B cell (primary cell): Measurements from ENCODE around the gene CDC42BPG. TPM values are rescaled to one million over a fixed set of nuclear protein-coding genes. Genes with fewer than 3 reads are reported as not detected.
"Not testable (repeated sequence)": the region's sequence is repeated elsewhere in the genome, so short reads cannot be mapped to it uniquely, and the experiment has no call there.

Source experiments
- ATAC-seq: fragments of 200-7000 bp; cut with Tn5 transposase; one replicate; pipeline ENCODE4 v1.10.0; 2021; ENCODE audit warnings: low read depth, mild to moderate bottlenecking, moderate number of reproducible peaks, moderate library complexity
- CTCF ChIA-PET: fragments of 350-600 bp; sonication (Branson Sonifier 250); formaldehyde crosslinking; loops from one replicate; lab custom pipeline; 2021; ENCODE audit warnings: antibody characterized with exemption, inconsistent platforms; lab: Charles Lee
- POLR2A ChIA-PET: fragments of 350-600 bp; sonication (Branson Sonifier 250); formaldehyde crosslinking; loops from one replicate; lab custom pipeline; 2021; ENCODE audit warnings: antibody characterized with exemption; lab: Charles Lee
- DNase-seq: peaks from one replicate; pipeline ENCODE4 v3.0.0; 2013
- H2AFZ ChIP-seq: 2 replicates; pipeline ENCODE4 v1.6.1; 2012; ENCODE audit warnings: mild to moderate bottlenecking, low read depth, low read length; ENCODE audit not compliant: insufficient read depth, poor library complexity, severe bottlenecking
- H3K27ac ChIP-seq, 2 donors: 1 replicate in 1 of 2; 2 replicates in 1 of 2; pipeline ENCODE4 v1.5.1; 2012 to 2013; ENCODE audit warnings: low read length in 2 of 2, mild to moderate bottlenecking in 2 of 2, moderate library complexity in 1 of 2
- H3K27me3 ChIP-seq, 4 experiments: fragments of 200-600 bp in 1 of 4; sonication (generic) in 1 of 4; replicated peaks in 1 of 4; 1 replicate in 2 of 4; 2 replicates in 2 of 4; pipeline versions ENCODE4 v1.6.1 to v1.7.0; 2013 to 2016; ENCODE audit warnings: low read length in 3 of 4, mild to moderate bottlenecking in 2 of 4, mixed read lengths in 1 of 4, moderate library complexity in 1 of 4; ENCODE audit not compliant: insufficient read depth in 4 of 4, control insufficient read depth in 3 of 4; ENCODE audit errors: control extremely low read depth in 1 of 4
- H3K36me3 ChIP-seq, 2 experiments: replicated peaks in 1 of 2; 1 replicate in 1 of 2; 2 replicates in 1 of 2; pipeline versions ENCODE4 v1.6.1 to v1.7.1; 2013; ENCODE audit warnings: low read length in 1 of 2; ENCODE audit not compliant: insufficient read depth in 2 of 2, control insufficient read depth in 1 of 2; ENCODE audit errors: control extremely low read depth in 1 of 2, extremely low read depth in 1 of 2
- H3K4me1 ChIP-seq, 2 donors: fragments of 200-600 bp in 1 of 2; sonication (generic) in 1 of 2; 1 replicate in 1 of 2; 2 replicates in 1 of 2; pipeline versions ENCODE4 v1.5.1 to v1.6.1; 2013 to 2017; ENCODE audit warnings: low read length in 2 of 2; ENCODE audit not compliant: control insufficient read depth in 2 of 2, insufficient read depth in 2 of 2
- H3K4me2 ChIP-seq: replicated peaks from 2 replicates; pipeline ENCODE3; 2012; ENCODE audit warnings: mild to moderate bottlenecking, low read depth, low read length; ENCODE audit not compliant: poor library complexity, severe bottlenecking
- H3K4me3 ChIP-seq, 5 experiments: fragments of 200-600 bp in 1 of 5; sonication (generic) in 1 of 5; 1 replicate in 3 of 5; 2 replicates in 2 of 5; pipeline versions ENCODE4 v1.5.1 to v1.7.0; 2011 to 2016; ENCODE audit warnings: low read length in 4 of 5, mild to moderate bottlenecking in 4 of 5, low read depth in 2 of 5, control low read depth in 1 of 5, moderate library complexity in 1 of 5; ENCODE audit not compliant: insufficient read depth in 1 of 5; ENCODE audit errors: control extremely low read depth in 1 of 5, extremely low read depth in 1 of 5
- H3K79me2 ChIP-seq: fragments of 200-600 bp; sonication (generic); one replicate; pipeline ENCODE4 v1.6.0; 2016; ENCODE audit warnings: low read length; ENCODE audit not compliant: control insufficient read depth, insufficient read depth
- H3K9ac ChIP-seq: fragments of 200-600 bp; sonication (generic); 2 replicates; pipeline ENCODE4 v1.6.1; 2017; ENCODE audit warnings: mild to moderate bottlenecking, low read length, moderate library complexity
- H3K9me3 ChIP-seq, 3 donors: one replicate each; pipeline versions ENCODE4 v1.6.1 to v1.7.1; 2013; ENCODE audit warnings: low read length in 2 of 3; ENCODE audit not compliant: control insufficient read depth in 2 of 3, insufficient read depth in 1 of 3; ENCODE audit errors: control extremely low read depth in 1 of 3
- H4K20me1 ChIP-seq: 2 replicates; pipeline ENCODE4 v1.6.0; 2012; ENCODE audit warnings: mild to moderate bottlenecking, low read length; ENCODE audit not compliant: insufficient read depth, control insufficient read depth, poor library complexity, severe bottlenecking
- H3K27ac Mint-ChIP-seq: one replicate; pipeline ENCODE4 v1.8.0; 2021; ENCODE audit warnings: mixed read lengths
- H3K27me3 Mint-ChIP-seq: one replicate; pipeline ENCODE4 v1.8.0; 2021; ENCODE audit warnings: mixed read lengths
- H3K4me1 Mint-ChIP-seq: one replicate; pipeline ENCODE4 v1.8.0; 2021; ENCODE audit warnings: mixed read lengths
- H3K4me3 Mint-ChIP-seq: one replicate; pipeline ENCODE4 v1.8.0; 2021; ENCODE audit warnings: mixed read lengths
- H3K9me3 Mint-ChIP-seq: one replicate; pipeline ENCODE4 v1.8.0; 2022; ENCODE audit warnings: mixed read lengths; ENCODE audit not compliant: insufficient read depth
- CTCF ChIP-seq: fragments of 200-600 bp; IDR thresholded peaks from one replicate; pipeline ENCODE4 v1.8.0; 2022; ENCODE audit warnings: antibody characterized with exemption, mild to moderate bottlenecking
- EZH2 ChIP-seq: IDR thresholded peaks from 2 replicates; pipeline ENCODE4 v1.6.1; 2012; ENCODE audit warnings: borderline replicate concordance, low read depth, mild to moderate bottlenecking, moderate library complexity, low read length; ENCODE audit not compliant: insufficient read depth, poor library complexity, severe bottlenecking
- WGBS: methylation state at CpG from one replicate; pipeline ENCODE4 v1.1.5; 2013; ENCODE audit warnings: missing lambda C conversion rate; ENCODE audit not compliant: insufficient coverage; 5-methylcytosine and 5-hydroxymethylcytosine counted together
- intact Hi-C: fragments of 100-400 bp; cut with micrococcal nuclease; formaldehyde crosslinking; loops from one replicate; pipeline ENCODE4 v1.10.0; 2022
- polyA plus RNA-seq: library from polyadenylated mRNA; depleted of rRNA; stranded (reverse); fragments of >200 nt; gene quantifications from 2 replicates; pipeline ENCODE4 v1.2.3, GENCODE V29; 2012
- total RNA-seq, 2 donors: library from RNA; stranded (reverse); fragments of 120-200 nt in 1 of 2; gene quantifications; 1 replicate in 1 of 2; 2 replicates in 1 of 2; pipeline versions ENCODE4 v1.2.3 to v1.2.4, GENCODE V29; 2013 to 2022

Gene CDC42BPG
- total and polyA plus RNA-seq, 2 donors (not counting 1 experiment from before 2014, with no cell fraction given) = 3.7 to 8.7 TPM

GRCh38 chr11:64817476-64817875 lies 27.0 kb downstream of the CDC42BPG start:
- Histone ChIP-seq H3K79me2 (no peaks in the 10 kb centered on the region), H3K9me3 (no peaks in the 10 kb centered on the region), H4K20me1 (no peaks in the 10 kb centered on the region), H3K4me1 (peaks cover 6 to 15% of the 10 kb centered on the region in 2 donors), H2AFZ (no peak overlapping the region), H3K36me3 (no peaks in the 10 kb centered on the region), H3K27me3 (no peaks in the 10 kb centered on the region), H3K27ac (no peak overlapping the region), H3K4me2 (no peak overlapping the region), H3K9ac (no peak overlapping the region), H3K4me3 (no peak overlapping the region)
- WGBS = 95% methylated on average over 3 of the region's 3 CpGs
- Mint-ChIP-seq H3K27me3 (no peaks in the 10 kb centered on the region), H3K4me1 (peaks cover 17% of the 10 kb centered on the region), H3K4me3 (no peak overlapping the region), H3K27ac (no peak overlapping the region), H3K9me3 (no peaks in the 10 kb centered on the region)
- DNase-seq = no peak
- intact Hi-C loops = no loop called here
- ChIA-PET POLR2A (no interaction called here), CTCF (no interaction called here)
- no peak for ATAC-seq
- TF ChIP-seq EZH2 = no peak
- no peak for TF ChIP-seq CTCF

DNA sequence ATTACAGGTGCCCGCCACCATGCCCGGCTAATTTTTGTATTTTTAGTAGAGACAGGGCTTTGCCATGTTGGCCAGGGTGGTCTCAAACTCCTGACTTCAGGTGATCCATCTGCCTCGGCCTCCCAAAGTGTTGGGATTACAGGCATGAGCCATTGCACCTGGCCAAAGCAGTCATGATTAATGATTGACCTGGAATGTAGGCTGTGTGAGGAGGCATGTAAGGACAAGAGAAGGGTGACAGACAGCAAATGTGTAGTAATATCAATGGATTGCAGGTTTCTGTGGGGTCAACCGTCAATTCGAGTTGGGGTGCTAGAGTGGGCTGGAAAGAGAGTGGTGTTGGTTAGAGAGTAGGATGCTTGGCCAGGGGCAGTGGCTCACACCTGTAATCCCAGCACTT lies 29.0 kb downstream of the CDC42BPG start:
- H3K9me3 Mint-ChIP-seq, ATAC-seq, H3K27me3 ChIP-seq, DNase-seq, H3K27me3 Mint-ChIP-seq, H3K9me3 ChIP-seq, H3K4me3 Mint-ChIP-seq, H3K4me2 ChIP-seq, H2AFZ ChIP-seq, H3K36me3 ChIP-seq, intact Hi-C loops, H3K9ac ChIP-seq, H3K79me2 ChIP-seq, H4K20me1 ChIP-seq, H3K4me3 ChIP-seq, H3K27ac ChIP-seq: not testable (repeated sequence)
- H3K4me1 ChIP-seq = peaks cover 6 to 21% of the 10 kb centered on the region in 2 donors
- peak overlapping the region; percentile 46 for H3K27ac Mint-ChIP-seq
- H3K4me1 Mint-ChIP-seq = peaks cover 22% of the 10 kb centered on the region
- WGBS = 95% methylated on average over 3 of the region's 5 CpGs
- ChIA-PET CTCF (interaction anchor here (0.8 to 1.6 kb wide), 4 partner anchors 33 to 66 kb away, joined by 3 read pairs; no protein-coding TSS in a partner anchor), POLR2A (interaction anchor here (0.8 to 1.4 kb wide), 3 partner anchors 13 to 36 kb away, joined by 3 to 10 read pairs (median 8); partner anchors contain the start of genes CDC42BPG and MAP4K2)
